Measurements from ENCODE around the gene PINK1. TPM values are rescaled to one million over a fixed set of nuclear protein-coding genes. Genes with fewer than 3 reads are reported as not detected.

Gene PINK1
- total RNA-seq, 1 donor from 2014 or later, result 44.3 TPM

DNA sequence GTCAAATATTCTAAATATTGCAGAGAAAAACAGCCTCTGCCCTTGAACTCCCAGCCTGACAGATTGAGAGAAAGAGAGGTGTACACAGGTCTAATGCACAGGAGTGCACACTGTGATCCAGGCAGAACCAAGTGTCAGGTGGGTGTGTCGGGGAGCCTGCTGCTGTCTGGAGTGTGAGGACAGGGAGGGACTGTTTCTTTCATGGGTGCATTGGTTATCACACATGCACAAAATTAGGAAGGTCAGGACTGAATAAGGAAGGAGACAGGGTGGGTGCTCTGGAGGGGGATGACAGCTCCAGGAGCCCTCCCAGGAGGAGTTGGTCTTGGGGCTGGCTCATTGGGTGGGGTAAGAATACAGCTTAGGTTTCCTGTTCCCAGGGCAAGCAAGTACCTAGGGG, 13.3 kb upstream of the PINK1 start:
- DNase-seq (ENCODE audit: low read depth), result no peak
- no peak overlapping the region for H3K4me3 ChIP-seq (ENCODE audit: low read depth, low read length)
- TF ChIP-seq, protein P1, sequence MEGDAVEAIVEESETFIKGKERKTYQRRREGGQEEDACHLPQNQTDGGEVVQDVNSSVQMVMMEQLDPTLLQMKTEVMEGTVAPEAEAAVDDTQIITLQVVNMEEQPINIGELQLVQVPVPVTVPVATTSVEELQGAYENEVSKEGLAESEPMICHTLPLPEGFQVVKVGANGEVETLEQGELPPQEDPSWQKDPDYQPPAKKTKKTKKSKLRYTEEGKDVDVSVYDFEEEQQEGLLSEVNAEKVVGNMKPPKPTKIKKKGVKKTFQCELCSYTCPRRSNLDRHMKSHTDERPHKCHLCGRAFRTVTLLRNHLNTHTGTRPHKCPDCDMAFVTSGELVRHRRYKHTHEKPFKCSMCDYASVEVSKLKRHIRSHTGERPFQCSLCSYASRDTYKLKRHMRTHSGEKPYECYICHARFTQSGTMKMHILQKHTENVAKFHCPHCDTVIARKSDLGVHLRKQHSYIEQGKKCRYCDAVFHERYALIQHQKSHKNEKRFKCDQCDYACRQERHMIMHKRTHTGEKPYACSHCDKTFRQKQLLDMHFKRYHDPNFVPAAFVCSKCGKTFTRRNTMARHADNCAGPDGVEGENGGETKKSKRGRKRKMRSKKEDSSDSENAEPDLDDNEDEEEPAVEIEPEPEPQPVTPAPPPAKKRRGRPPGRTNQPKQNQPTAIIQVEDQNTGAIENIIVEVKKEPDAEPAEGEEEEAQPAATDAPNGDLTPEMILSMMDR (conservative IDR thresholded peaks at IDR 0.05; ENCODE audit: low read depth, low read length), result no peak

GRCh38 chr1:20621012-20621411, 12.2 kb upstream of the PINK1 start:
- DNase-seq (ENCODE audit: low read depth), result no peak
- no peak overlapping the region for H3K4me3 ChIP-seq (ENCODE audit: low read depth, low read length)
- TF ChIP-seq, protein P1 (conservative IDR thresholded peaks at IDR 0.05; ENCODE audit: low read depth, low read length), result no peak

DNA sequence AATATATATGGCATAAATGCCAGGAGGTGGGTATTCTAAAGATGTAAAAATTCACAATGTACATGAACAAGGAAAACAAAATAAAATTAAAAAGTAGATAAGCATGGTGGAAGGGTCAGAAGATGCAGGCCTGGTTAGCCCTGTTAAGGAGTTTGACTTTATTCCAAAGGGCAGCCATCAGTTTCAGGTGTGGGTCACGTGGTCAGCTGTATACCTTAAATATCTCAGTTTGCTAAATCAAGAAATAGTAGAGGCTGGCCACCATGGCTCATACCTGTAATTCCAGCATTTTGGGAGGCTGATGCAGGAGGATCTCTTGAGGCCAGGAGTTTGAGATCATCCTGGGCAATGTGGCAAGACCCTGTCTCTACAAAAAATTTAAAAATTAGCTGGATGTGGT, 8.5 kb upstream of the PINK1 start:
- TF ChIP-seq, protein P1 (conservative IDR thresholded peaks at IDR 0.05; ENCODE audit: low read depth, low read length), result no peak
- DNase-seq (ENCODE audit: low read depth), result no peak
- no peak overlapping the region for H3K4me3 ChIP-seq (ENCODE audit: low read depth, low read length)

DNA sequence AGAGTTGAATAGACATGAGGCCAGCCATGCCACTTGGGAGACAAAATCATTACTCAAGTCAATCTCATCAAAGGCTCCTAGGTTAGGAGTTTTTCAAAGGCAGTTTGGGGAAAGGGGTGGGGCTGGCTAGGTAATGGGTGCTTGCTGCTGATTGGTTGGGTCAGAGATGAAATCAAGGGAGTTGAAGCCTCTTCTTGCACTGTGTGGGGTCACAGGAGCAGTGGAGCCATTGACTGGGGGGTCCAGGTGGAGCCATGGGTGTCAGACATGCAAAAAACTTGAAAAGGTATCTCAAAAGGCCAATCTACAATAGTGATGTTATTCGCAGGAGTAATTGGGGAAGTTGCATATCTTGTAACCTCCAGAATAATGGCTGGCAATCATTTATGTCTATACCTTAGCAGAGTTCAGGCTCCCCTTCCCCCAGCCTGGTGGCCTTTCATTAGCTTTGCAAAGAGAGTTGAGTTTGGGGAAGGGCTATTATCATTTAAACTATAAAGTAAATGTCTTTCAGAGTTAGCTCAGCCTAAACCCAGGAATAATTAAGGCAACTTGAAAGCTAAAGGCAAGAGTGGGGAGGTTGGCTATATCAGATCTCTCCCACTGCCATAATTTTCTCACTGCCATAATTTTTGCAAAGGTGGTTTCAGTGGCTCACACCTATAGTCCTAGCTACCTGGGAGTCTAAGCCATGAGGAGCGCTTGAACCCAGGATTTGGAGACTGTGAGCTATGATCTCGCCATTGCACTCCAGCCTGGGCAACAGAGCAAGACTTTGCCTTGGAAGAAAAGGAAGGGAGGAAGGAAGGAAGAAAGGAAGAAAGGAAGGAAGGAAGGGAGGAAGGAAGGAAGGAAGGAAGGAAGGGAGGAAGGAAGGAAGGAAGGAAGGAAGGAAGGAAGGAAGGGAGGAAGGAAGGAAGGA, 7.8 kb upstream of the PINK1 start:
- no peak for DNase-seq (ENCODE audit: low read depth)
- no peak overlapping the region for H3K4me3 ChIP-seq (ENCODE audit: low read depth, low read length)
- TF ChIP-seq, protein P1 (conservative IDR thresholded peaks at IDR 0.05; ENCODE audit: low read depth, low read length), result no peak

DNA sequence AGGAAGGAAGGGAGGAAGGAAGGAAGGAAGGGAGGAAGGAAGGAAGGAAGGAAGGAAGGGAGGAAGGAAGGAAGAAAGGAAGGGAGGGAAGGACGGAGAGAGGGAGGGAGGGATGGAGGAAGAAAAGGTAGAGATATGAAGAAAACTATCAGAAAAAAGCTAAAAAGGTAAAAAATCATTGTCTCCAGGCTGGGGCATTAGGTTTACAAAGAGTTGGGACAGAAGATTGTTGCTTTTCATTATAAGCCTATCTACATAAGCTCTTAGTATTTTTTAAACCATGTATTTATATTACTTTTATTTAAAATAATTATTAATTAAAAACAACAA, 7.2 kb upstream of the PINK1 start:
- DNase-seq (ENCODE audit: low read depth), result no peak
- no peak overlapping the region for H3K4me3 ChIP-seq (ENCODE audit: low read depth, low read length)
- TF ChIP-seq, protein P1 (conservative IDR thresholded peaks at IDR 0.05; ENCODE audit: low read depth, low read length), result no peak

DNA sequence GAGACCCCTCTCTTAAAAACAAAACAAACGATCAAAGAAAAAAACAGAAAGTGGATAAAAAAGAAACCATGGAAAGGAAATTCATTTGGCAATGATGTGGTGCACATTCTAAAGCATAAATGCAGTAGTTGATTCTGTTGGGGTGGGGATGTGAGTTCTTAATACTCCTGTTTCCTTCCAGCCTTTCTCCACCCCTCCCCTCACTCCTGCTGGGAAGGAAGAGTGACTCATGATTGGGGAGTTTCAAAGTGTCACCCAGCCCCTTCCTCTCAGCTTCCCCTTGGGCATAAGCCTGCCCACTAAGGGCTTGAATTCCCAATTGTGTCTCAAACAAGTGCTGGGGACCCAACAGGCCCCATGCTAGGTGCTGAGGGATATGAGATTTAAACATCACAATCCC, 6.7 kb upstream of the PINK1 start:
- DNase-seq (ENCODE audit: low read depth), result no peak
- TF ChIP-seq, protein P1 (conservative IDR thresholded peaks at IDR 0.05; ENCODE audit: low read depth, low read length), result no peak

GRCh38 chr1:20630729-20631128, 2.5 kb upstream of the PINK1 start:
- DNase-seq (ENCODE audit: low read depth), result no peak
- TF ChIP-seq, protein P1 (conservative IDR thresholded peaks at IDR 0.05; ENCODE audit: low read depth, low read length), result no peak
- no peak overlapping the region for H3K4me3 ChIP-seq (ENCODE audit: low read depth, low read length)

More for the DNA sequence above, 6.7 kb upstream of the PINK1 start:
- H3K4me3 ChIP-seq (ENCODE audit: low read depth, low read length), result no peak overlapping the region
